GM19395 (cell line): ENCODE measurements around the gene CRLF2.
"Not testable (repeated sequence)": the region's sequence is repeated elsewhere in the genome, so short reads cannot be mapped to it uniquely, and the experiment has no call there.

Experiments used
- ATAC-seq: cut with Tn5 transposase; IDR thresholded peaks from one replicate; pipeline ENCODE4 v1.9.1; 2021; ENCODE audit warnings: mild to moderate bottlenecking, moderate library complexity; ENCODE audit not compliant: unreplicated experiment

CRLF2 gene

GRCh38 chrX:1215123-1215823 is 2.8 kb upstream of the CRLF2 start:
- no peak for ATAC-seq

DNA sequence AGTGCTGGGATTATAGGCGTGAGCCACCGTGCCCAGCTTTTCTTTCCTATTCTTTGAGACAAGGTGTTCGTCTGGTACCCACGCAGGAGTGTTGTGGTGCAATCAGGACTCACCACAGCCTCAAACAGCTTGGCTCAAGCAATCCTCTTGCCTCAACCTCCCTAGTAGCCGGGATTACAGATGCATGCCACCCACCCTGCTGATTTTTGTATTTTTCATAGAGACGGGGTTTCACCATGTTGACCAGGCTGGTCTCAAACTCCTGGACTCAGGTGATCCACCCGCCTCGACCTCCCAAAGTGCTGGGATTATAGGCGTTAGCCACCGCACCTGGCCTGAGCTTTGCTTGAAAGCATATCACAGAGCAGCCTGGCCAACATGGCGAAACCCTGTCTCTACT is 1.5 kb upstream of the CRLF2 start:
- no peak for ATAC-seq

DNA sequence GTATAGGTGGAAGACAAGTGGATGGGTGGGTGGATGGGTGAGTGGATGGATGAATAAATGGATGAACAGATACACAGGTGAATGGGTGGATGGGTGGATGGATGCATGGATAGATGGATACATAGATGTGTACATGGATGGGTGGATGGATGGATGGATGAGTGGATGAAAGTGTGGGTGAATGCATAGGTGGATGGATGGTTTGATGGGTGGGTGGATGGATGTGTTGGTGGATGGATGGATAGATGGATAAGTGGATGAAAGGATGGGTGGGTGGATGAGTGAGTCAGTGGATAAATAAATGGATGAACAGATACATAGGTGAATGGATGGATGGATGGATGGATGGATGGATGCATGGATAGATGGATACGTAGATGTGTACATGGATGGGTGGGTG is 1.6 kb downstream of the CRLF2 start:
- ATAC-seq, result no peak

DNA sequence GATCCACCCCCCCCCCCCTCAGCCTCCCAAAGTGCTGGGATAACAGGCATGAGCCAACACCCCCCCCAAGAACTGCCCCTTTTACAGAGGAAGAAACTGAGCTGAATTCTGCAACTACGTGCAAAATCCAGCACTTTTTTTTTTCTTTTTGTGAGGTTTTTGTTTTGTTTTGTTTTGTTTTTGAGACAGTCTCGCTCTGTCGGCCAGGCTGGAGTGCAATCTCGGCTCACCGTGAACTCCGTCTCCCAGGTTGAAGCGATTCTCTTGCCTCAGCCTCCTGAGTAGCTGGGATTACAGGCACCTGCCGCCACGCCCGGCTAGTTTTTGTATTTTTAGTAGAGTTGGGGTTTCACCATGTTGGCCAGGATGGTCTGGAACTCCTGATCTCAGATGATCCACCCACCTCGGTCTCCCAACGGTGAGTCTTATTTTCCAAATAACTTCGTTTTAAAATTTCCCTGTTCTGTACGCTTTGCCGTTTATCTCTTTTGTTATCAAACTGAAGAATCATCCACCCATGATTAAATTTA is 4.9 kb downstream of the CRLF2 start:
- no peak for ATAC-seq

DNA sequence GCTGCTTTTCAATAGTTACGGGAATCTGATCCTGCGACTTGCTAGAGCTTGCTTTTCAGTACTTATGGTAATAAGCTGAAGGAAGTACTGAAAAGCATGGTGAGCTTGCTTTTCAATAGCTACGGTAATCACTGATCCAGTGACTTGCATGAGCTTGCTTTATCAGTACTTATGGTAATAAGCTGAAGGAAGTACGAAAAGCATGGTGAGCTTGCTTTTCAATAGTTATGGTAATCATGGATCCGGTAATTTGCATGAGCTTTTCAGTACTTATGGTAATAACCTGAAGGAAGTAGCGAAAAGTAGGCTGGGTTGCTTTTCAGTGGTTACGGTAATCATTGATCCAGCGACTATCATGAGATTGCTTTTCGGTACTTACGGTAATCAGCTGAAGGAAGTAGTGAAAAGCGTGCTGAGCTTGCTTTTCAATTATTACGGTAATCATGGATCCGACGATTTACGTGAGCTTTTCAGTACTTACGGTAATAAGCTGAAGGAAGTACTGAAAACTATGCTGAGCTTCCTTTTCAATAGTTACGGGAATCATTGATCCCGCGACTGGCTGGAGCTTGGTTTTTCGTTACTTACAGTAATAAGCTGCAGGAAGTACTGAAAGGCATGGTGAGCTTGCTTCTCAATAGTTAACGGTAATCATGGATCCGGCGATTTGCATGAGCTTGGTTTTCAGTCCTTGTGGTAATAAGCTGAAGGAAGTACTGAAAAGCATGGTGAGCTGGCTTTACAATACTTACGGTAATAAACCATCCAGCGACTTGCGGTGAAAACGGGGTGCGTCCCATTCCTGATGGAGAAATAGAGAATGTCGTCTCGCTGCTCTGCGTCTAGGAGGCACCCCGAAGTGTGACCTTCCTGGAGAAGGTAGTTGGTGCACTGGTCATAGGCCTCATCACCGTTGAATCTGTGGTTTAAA is 6.5 kb downstream of the CRLF2 start:
- ATAC-seq, result peak; percentile 48

- no peak for ATAC-seq
These were observed 10.2 kb downstream of the CRLF2 start for GRCh38 chrX:1202251-1202650.

DNA sequence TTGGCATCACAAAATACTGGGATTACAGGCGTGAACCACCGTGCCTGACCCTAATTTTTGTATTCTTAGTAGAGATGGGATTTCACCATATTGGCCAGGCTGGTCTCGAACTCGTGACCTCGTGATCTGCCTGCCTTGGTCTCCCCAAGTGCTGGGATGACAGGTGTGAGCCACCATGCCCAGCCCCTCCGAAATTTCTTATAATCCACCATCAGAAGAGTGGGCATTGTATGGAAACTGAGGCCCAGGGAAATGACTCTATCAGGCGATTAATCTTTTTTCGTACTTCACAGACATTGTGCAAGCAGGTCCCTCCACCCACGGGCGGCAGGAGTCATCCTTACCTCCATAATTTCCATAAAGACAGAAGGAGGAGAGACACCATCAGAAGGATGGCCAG is 16.0 kb downstream of the CRLF2 start:
- no peak for ATAC-seq

DNA sequence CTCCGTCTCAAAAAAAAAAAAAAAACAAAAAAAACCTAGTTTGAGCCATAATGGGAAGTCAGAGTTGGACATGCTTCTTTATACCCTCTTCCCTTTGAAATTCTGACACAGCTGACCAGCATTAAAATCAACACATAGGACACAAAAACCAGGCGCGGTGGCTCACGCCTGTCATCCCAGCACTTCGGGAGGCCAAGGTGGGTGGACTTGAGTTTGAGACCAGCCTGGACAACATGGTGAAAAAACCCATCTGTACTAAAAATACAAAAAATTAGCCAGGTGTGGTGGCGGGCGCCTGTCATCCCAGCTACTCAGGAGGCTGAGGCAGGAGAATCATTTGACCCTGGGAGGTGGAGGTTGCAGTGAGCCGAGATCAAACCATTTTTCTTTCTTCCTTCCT is 20.3 kb downstream of the CRLF2 start:
- ATAC-seq, result not testable (repeated sequence)

- no peak for ATAC-seq
These were observed 21.8 kb downstream of the CRLF2 start for GRCh38 chrX:1190596-1191145.

DNA sequence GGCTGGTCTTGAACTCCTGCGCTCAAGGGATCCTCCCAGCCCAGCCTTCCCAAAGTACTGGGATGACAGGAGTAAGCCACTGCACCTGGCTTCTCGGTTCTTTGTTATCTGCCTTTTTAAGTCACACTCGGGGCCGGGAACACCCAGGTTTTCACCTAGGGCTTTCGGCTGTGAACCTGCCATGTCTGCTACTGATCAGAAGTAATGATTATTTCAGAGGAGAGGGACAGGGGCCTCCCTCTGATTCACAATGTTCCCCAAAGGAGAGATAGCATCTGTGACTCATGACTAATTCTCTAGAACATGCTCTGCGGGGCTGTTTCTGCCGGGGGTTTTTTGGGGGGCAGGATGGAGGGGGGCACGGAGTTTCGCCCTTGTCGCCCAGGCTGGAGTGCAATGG is 26.9 kb downstream of the CRLF2 start:
- ATAC-seq, result no peak

- no peak for ATAC-seq
These were observed 30.2 kb downstream of the CRLF2 start for GRCh38 chrX:1182211-1182610.

DNA sequence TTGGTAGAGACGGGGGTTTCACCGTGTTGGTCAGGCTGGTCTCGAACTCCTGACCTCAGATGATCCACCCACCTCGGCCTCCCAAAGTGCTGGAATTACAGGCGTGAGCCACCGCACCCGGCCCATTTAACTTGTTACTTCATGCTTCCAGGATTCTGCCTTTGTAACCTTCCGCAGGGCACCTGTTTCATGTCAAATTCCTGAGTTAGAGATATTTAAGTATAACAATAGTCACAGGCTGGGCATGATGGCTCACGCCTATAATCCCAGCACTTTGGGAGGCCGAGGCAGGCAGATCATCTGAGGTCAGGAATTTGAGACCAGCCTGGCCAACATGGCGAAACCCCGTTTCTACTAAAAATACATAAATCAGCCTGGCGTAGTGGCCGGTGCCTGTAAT is 30.8 kb downstream of the CRLF2 start:
- not testable (repeated sequence) for ATAC-seq

DNA sequence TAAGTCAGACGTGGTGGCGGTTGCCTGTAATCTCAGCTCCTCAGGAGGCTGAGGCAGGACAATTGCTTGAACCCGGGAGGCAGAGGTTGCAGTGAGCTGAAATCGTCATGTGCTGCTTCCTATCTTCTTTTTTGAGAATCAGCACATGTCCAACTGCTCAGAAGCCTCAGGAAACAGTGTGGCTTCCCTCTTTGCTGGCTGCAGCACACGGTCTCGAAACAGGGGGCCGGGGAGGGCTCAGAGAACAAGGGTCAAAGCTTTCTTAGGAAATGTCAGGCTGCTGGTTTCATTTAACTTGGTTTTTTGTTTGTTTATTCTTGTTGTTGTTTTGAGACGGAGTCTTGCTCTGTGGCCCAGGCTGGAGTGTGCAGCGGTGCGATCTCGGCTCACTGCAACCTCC is 31.3 kb downstream of the CRLF2 start:
- ATAC-seq, result no peak

- ATAC-seq, result no peak
These were observed 33.8 kb downstream of the CRLF2 start for GRCh38 chrX:1178580-1179057.

DNA sequence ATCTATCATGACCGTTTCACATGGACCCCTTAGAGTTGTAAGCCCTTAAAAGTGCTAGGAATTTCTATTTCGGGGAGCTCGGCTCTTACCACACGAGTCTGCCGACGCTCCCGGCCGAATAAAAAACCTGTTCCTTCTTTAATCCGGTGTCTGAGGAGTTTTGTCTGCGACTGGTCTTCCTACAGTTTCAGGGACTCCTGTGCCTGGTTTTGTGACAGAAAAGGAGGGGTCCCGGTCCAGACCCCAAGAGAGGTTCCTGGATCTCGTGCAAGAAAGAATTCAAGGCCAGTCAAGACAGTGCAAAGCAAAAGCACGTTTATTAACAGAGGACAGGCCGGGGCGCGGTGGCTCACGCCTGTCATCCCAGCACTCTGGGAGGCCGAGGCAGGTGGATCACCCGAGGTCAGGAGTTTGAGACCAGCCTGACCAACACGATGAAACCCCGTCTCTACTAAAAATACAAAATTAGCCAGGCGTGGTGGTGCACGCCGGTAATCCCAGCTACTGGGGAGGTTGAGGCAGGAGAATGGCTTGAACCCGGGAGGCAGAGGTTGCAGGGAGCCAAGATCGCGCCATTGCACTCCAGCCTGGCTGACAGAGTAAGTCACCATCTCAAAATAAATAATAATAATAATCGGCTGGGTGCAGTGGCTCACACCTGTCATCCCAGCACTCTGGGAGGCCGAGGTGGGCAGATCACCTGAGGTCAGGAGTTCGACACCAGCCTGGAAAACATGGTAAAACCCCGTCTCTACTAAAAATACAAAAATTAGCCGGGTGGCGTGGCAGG is 35.7 kb downstream of the CRLF2 start:
- ATAC-seq, result not testable (repeated sequence)

- not testable (repeated sequence) for ATAC-seq
These were observed 37.6 kb downstream of the CRLF2 start for GRCh38 chrX:1174609-1175545.

DNA sequence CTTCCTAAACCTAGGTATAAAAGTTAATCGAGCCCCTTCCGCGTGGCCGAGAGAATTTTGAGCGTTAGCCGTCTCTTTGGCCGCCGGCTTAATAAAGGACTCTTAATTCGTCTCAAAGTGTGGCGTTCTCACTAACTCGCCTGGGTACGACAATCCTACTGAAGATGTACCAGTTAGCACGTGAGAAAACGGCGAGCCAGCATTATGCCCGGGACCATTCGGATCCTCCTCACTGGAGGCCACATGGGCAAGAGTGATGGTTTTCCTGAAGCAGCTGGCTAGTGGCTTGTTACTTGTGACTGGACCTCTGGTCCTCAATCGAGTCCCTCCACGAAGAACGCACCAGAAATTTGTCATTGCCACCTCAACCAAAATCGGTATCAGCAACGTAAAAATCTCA is 39.0 kb downstream of the CRLF2 start:
- ATAC-seq, result not testable (repeated sequence)

- no peak for ATAC-seq
These were observed 40.0 kb downstream of the CRLF2 start for GRCh38 chrX:1172496-1172895.

GRCh38 chrX:1171915-1172314 is 40.5 kb downstream of the CRLF2 start:
- ATAC-seq, result not testable (repeated sequence)

GRCh38 chrX:1170243-1170642 is 42.2 kb downstream of the CRLF2 start:
- no peak for ATAC-seq
